RPMI8226 (cell line): ENCODE measurements around the gene ZBTB38.

Experiments used
- DNase-seq: peaks from one replicate; pipeline ENCODE4 v3.0.0-alpha.2; 2015

ZBTB38 gene

GRCh38 chr3:141388823-141389621 lies 20.7 kb downstream of the ZBTB38 start:
- DNase-seq, result peak; percentile 58

GRCh38 chr3:141389703-141390102 lies 21.4 kb downstream of the ZBTB38 start:
- no peak for DNase-seq

- no peak for DNase-seq
Measured at GRCh38 chr3:141390747-141391146, 22.4 kb downstream of the ZBTB38 start.

- peak; percentile 88 for DNase-seq
Measured at GRCh38 chr3:141391298-141391990, 23.1 kb downstream of the ZBTB38 start.

GRCh38 chr3:141391991-141392316 lies 23.6 kb downstream of the ZBTB38 start:
- DNase-seq, result no peak

GRCh38 chr3:141392416-141392815 lies 24.1 kb downstream of the ZBTB38 start:
- no peak for DNase-seq

- no peak for DNase-seq
Measured at GRCh38 chr3:141392897-141393734, 24.8 kb downstream of the ZBTB38 start.

- no peak for DNase-seq
Measured at GRCh38 chr3:141393735-141394076, 25.4 kb downstream of the ZBTB38 start.

GRCh38 chr3:141394560-141394959 lies 26.3 kb downstream of the ZBTB38 start:
- DNase-seq, result no peak

- DNase-seq, result no peak
Measured at GRCh38 chr3:141395005-141395589, 26.8 kb downstream of the ZBTB38 start.

GRCh38 chr3:141397996-141398395 lies 29.7 kb downstream of the ZBTB38 start:
- DNase-seq, result no peak

GRCh38 chr3:141399200-141399599 lies 30.9 kb downstream of the ZBTB38 start:
- no peak for DNase-seq

GRCh38 chr3:141400073-141400971 lies 32.0 kb downstream of the ZBTB38 start:
- DNase-seq, result peak; percentile 54

GRCh38 chr3:141401095-141401494 lies 32.8 kb downstream of the ZBTB38 start:
- no peak for DNase-seq

GRCh38 chr3:141401573-141402475 lies 33.5 kb downstream of the ZBTB38 start:
- DNase-seq, result peak; percentile 51

- DNase-seq, result peak; percentile 81
Measured at GRCh38 chr3:141402476-141403171, 34.3 kb downstream of the ZBTB38 start.

GRCh38 chr3:141403576-141403975 lies 35.3 kb downstream of the ZBTB38 start:
- peak; percentile 53 for DNase-seq

- no peak for DNase-seq
Measured at GRCh38 chr3:141405025-141405424, 36.7 kb downstream of the ZBTB38 start.

- no peak for DNase-seq
Measured at GRCh38 chr3:141405591-141405990, 37.3 kb downstream of the ZBTB38 start.

GRCh38 chr3:141406265-141406664 lies 38.0 kb downstream of the ZBTB38 start:
- peak; percentile 57 for DNase-seq
